Vagina (tissue), 2 donors: Measurements from ENCODE around the gene ABCC12.

ENCODE experiments used
- CTCF ChIP-seq, 3 experiments: fragments of 450-650 bp in 2 of 3; fragments of 200-600 bp in 1 of 3; sonication (generic) in 1 of 3; IDR thresholded peaks; one replicate each; pipeline ENCODE4 v1.5.1; 2017 to 2019; ENCODE audit warnings: antibody characterized with exemption in 3 of 3, mild to moderate bottlenecking in 2 of 3, moderate library complexity in 2 of 3
- POLR2A ChIP-seq, 2 donors: fragments of 450-650 bp; IDR thresholded peaks; one replicate each; pipeline ENCODE4 v1.6.1; 2017; ENCODE audit warnings: antibody characterized with exemption in 2 of 2, mild to moderate bottlenecking in 2 of 2, moderate library complexity in 2 of 2
- POLR2AphosphoS5 ChIP-seq, 2 donors: sonication (generic); formaldehyde crosslinking; IDR thresholded peaks; one replicate each; pipeline ENCODE4 v1.9.0; 2017; ENCODE audit warnings: antibody characterized with exemption in 2 of 2, mild to moderate bottlenecking in 2 of 2, low read depth in 1 of 2; ENCODE audit not compliant: insufficient read depth in 1 of 2

- TF ChIP-seq POLR2A (IDR thresholded peaks at IDR 0.05) (no peak), CTCF (IDR thresholded peaks at IDR 0.05) (no peak), POLR2AphosphoS5 (IDR thresholded peaks at IDR 0.05; ENCODE audit: insufficient read depth in 1 of 2, low read depth in 1 of 2) (no peak)
Observed at GRCh38 chr16:48153774-48154173, 2.0 kb downstream of the ABCC12 start.
